Measurements from ENCODE around the gene SMPD3. TPM values are rescaled to one million over a fixed set of nuclear protein-coding genes. Genes with fewer than 3 reads are reported as not detected.

SMPD3 gene
- total and polyA plus RNA-seq, 2 donors (not counting 3 experiments of a cell fraction or from before 2014, with no cell fraction given), result not detected

DNA sequence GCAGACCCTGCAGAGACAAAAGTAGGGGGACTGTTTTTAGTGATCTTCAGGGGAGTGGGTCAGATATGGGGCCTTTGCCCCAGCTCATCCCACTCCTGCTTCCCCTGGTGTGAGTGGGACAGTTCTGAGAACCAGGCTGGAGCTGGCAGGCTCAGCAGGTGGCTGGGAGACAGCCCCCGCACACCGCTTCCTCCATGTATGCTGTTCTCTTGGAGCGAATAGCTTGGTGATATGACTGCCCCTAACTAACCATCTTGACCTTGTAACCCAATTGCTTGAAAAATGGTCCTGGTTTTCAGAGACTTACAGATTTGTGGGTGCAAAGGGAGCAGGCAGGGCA lies 76.0 kb downstream of the SMPD3 start:
- Histone ChIP-seq H3K4me3 (replicated peaks in 1 of 3; ENCODE audit: insufficient read depth in 1 of 3, low read depth in 1 of 3, low read length in 3 of 3) (no peak overlapping the region), H3K79me2 (ENCODE audit: control insufficient read depth, insufficient read depth, low read length) (no peaks in the 10 kb centered on the region), H3K9ac (replicated peaks; ENCODE audit: extremely low read depth, insufficient read depth, low read length) (no peak overlapping the region), H3K9me3 (replicated peaks; ENCODE audit: control insufficient read depth, insufficient read depth, low read length) (no peaks in the 10 kb centered on the region), H3K9me1 (replicated peaks; ENCODE audit: control insufficient read depth, extremely low read depth, insufficient read depth, low read length) (no peaks in the 10 kb centered on the region), H3K27ac (ENCODE audit: insufficient read depth, low read depth, low read length) (no peak overlapping the region), H2AFZ (ENCODE audit: low read depth, low read length) (no peak overlapping the region), H3K27me3 (ENCODE audit: control insufficient read depth in 2 of 2, insufficient read depth in 2 of 2, low read length in 2 of 2) (no peaks in the 10 kb centered on the region), H4K20me1 (replicated peaks; ENCODE audit: control insufficient read depth, extremely low read depth, insufficient read depth, low read length) (no peaks in the 10 kb centered on the region), H3K4me1 (ENCODE audit: control insufficient read depth, extremely low read depth, insufficient read depth, low read length) (no peaks in the 10 kb centered on the region), H3K36me3 (ENCODE audit: control insufficient read depth in 2 of 2, extremely low read depth in 1 of 2, insufficient read depth in 2 of 2, low read length in 2 of 2) (no peaks in the 10 kb centered on the region), H3K4me2 (ENCODE audit: insufficient read depth, low read length) (no peak overlapping the region)
- intact Hi-C loops (cut with micrococcal nuclease) (no loop called here), dilution Hi-C loops (cut with MboI; ENCODE audit: extremely low pct_ligation_motif_present, low sequenced_read_pairs) (no loop called here)
- no TSS peak for BruUV-seq (replicated peaks)
- ChIA-PET CTCF (interaction anchor here (0.6 kb wide), 1 partner anchor 24 kb away, joined by 4 read pairs; no protein-coding TSS in a partner anchor), POLR2A (no interaction called here)
- FAIRE-seq (no peak), DNase-seq (ENCODE audit: low read depth, low spot score) (no peak)
- TF ChIP-seq JUN (IDR thresholded peaks at IDR 0.05; ENCODE audit: borderline replicate concordance, insufficient read depth, insufficient read length, low read depth), result no peak
- TF ChIP-seq, protein P1, sequence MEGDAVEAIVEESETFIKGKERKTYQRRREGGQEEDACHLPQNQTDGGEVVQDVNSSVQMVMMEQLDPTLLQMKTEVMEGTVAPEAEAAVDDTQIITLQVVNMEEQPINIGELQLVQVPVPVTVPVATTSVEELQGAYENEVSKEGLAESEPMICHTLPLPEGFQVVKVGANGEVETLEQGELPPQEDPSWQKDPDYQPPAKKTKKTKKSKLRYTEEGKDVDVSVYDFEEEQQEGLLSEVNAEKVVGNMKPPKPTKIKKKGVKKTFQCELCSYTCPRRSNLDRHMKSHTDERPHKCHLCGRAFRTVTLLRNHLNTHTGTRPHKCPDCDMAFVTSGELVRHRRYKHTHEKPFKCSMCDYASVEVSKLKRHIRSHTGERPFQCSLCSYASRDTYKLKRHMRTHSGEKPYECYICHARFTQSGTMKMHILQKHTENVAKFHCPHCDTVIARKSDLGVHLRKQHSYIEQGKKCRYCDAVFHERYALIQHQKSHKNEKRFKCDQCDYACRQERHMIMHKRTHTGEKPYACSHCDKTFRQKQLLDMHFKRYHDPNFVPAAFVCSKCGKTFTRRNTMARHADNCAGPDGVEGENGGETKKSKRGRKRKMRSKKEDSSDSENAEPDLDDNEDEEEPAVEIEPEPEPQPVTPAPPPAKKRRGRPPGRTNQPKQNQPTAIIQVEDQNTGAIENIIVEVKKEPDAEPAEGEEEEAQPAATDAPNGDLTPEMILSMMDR (IDR thresholded peaks at IDR 0.05; ENCODE audit: extremely low read depth in 1 of 2, insufficient read depth in 1 of 2, low read depth in 1 of 2, low read length in 2 of 2), result no peak
- no peak for TF ChIP-seq MYC (IDR thresholded peaks at IDR 0.05; ENCODE audit: low read depth, low read length)
- no peak for TF ChIP-seq EZH2 (IDR thresholded peaks at IDR 0.05; ENCODE audit: borderline replicate concordance, low read depth, low read length, severe bottlenecking)
- no peak for TF ChIP-seq POLR2AphosphoS5 (IDR thresholded peaks at IDR 0.05; ENCODE audit: insufficient read depth, low read depth, low read length)
- TF ChIP-seq FOS (IDR thresholded peaks at IDR 0.05; ENCODE audit: borderline replicate concordance, insufficient read depth, low read length), result no peak
- TF ChIP-seq, protein P2, sequence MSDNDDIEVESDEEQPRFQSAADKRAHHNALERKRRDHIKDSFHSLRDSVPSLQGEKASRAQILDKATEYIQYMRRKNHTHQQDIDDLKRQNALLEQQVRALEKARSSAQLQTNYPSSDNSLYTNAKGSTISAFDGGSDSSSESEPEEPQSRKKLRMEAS (IDR thresholded peaks at IDR 0.05; ENCODE audit: insufficient read depth, insufficient read length), result no peak
- no peak for TF ChIP-seq POLR2A (IDR thresholded peaks at IDR 0.05; ENCODE audit: low read depth, low read length)
- no peak for TF ChIP-seq GATA2 (IDR thresholded peaks at IDR 0.05; ENCODE audit: insufficient read depth, insufficient read length, low read depth, low read length)

Measured in endothelial cell of umbilical vein (primary cell).